ENCODE results near the gene LFNG. TPM values are rescaled to one million over a fixed set of nuclear protein-coding genes. Genes with fewer than 3 reads are reported as not detected.

The LFNG gene
- total and polyA plus RNA-seq, 9 of the 15 experiments (the other 6 are each of a cell fraction or from before 2014, with no cell fraction given): 0.03 to 0.89 (median 0.25) TPM; not detected in 1

GRCh38 chr7:2559283-2559950, 39.8 kb downstream of the LFNG start (continued):
- TF ChIP-seq HOXB6 (CRISPR knock-in tag; IDR thresholded peaks at IDR 0.05; ENCODE audit: borderline replicate concordance) (no peak), GMEB1 (CRISPR knock-in tag; IDR thresholded peaks at IDR 0.05) (no peak), CREBBP (IDR thresholded peaks at IDR 0.05; ENCODE audit: low read depth, low read length) (no peak), SP1 (CRISPR knock-in tag; IDR thresholded peaks at IDR 0.05) (no peak), EZH2 (IDR thresholded peaks at IDR 0.05; ENCODE audit: borderline replicate concordance, low read depth, low read length) (no peak), TSHZ1 (CRISPR knock-in tag; IDR thresholded peaks at IDR 0.05) (no peak), ZNF507 (tag; conservative IDR thresholded peaks at IDR 0.05) (no peak), HIVEP1 (CRISPR knock-in tag; IDR thresholded peaks at IDR 0.05) (no peak), CBX1 (IDR thresholded peaks at IDR 0.05; ENCODE audit: low read depth) (0 out of 2 replicates have a peak, but pooled peaks have one; percentile 67), CXXC5 (CRISPR knock-in tag; IDR thresholded peaks at IDR 0.05) (no peak), TOE1 (IDR thresholded peaks at IDR 0.05; ENCODE audit: borderline replicate concordance) (no peak), TOE1 (CRISPR knock-in tag; IDR thresholded peaks at IDR 0.05; ENCODE audit: borderline replicate concordance, low read depth) (no peak), CTCF (IDR thresholded peaks at IDR 0.05 in 2 of 3, conservative IDR thresholded peaks at IDR 0.05 in 1 of 3; ENCODE audit: insufficient read depth in 2 of 3, low read depth in 1 of 3, low read length in 3 of 3) (no peak), SMARCA4 (IDR thresholded peaks at IDR 0.05) (no peak), ZNF79 (CRISPR knock-in tag; IDR thresholded peaks at IDR 0.05; ENCODE audit: low read depth) (no peak), TFE3 (CRISPR knock-in tag; IDR thresholded peaks at IDR 0.05) (no peak), FOXA1 (IDR thresholded peaks at IDR 0.05; ENCODE audit: borderline replicate concordance) (no peak), YY1 (IDR thresholded peaks at IDR 0.05; ENCODE audit: borderline replicate concordance in 1 of 3, control insufficient read depth in 1 of 3, extremely low read depth in 1 of 3, insufficient read depth in 3 of 3, insufficient read length in 1 of 3, insufficient replicate concordance in 2 of 3, low read depth in 1 of 3, low read length in 2 of 3) (peak in 2 of 3 experiments; percentile 11 to 12), TRIM28 (IDR thresholded peaks at IDR 0.05) (no peak)
